Astrocyte of the spinal cord (primary cell): ENCODE measurements around the gene EVX2.
A peak's percentile ranks its signal among the peaks of the same experiment; 100 is the strongest.

Experiments used
- DNase-seq: peaks from one replicate; pipeline ENCODE4 v3.0.0; 2011; ENCODE audit warnings: low read depth, low spot score
- H3K4me3 ChIP-seq: 2 replicates; pipeline ENCODE4 v1.5.1; 2011; ENCODE audit warnings: low read depth, mild to moderate bottlenecking, low read length, moderate library complexity
- in situ Hi-C: cut with HindIII; loops from 2 replicates; pipeline ENCODE4 v1.10.0; 2017; ENCODE audit warnings: low sequenced_read_pairs
- TF ChIP-seq, protein P1 (sequence below): IDR thresholded peaks from 2 replicates; pipeline ENCODE4 v1.5.1; 2012; ENCODE audit warnings: low read depth, mild to moderate bottlenecking, low read length, inconsistent platforms

The EVX2 gene

DNA sequence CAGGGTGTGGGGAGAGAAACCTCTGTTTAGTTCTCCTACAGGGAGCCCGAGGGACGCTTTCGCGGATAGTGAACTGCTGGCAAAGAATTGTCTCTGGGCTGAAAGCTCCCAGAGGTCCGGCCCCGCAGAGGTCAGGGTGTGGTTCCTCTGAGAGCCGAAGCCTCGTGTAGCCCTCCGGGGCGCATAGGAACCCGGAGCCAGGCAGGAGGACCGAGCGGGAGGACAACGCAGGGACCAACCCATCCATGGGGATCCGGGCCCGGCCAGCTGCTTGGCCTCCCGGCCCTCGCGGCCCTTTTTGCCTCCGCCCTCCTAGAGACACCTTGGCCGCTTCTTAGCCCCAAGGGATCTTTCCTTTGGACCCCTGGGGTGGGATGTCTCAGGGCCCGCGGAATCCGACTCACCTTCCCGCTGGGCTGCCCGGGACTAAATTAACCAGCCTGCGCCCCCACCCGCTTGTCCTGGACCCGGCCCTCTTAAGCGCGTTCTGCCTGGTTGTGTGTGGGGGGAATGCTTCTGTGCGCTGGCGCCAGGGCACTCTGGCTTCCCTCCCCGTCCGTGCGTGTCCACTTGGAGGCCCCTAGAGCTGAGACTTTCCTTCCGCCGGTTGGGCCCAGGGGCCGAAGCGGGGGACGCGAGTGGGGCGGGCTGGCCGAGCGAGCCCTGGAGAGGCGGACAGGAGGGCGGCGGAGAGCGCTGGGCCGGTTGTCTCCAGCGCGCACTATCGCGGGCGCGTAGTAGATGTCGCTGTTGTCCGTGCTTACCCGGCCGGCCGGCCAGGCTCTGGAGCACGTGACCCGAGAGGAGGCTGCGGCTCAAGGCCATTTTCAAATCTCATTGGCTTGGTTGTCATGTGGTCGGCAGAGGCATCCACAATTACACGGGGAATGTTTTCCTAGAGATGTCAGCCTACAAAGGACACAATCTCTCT, 32.4 kb upstream of the EVX2 start, which contains the start of gene HOXD10:
TSS of gene HOXD10 (plus strand) at position 896 of the 931 bp plus-strand sequence. CDS start 56 bp downstream, outside the sequence.
- in situ Hi-C loops: no loop called here
- no peak for DNase-seq
- TF ChIP-seq, protein P1, sequence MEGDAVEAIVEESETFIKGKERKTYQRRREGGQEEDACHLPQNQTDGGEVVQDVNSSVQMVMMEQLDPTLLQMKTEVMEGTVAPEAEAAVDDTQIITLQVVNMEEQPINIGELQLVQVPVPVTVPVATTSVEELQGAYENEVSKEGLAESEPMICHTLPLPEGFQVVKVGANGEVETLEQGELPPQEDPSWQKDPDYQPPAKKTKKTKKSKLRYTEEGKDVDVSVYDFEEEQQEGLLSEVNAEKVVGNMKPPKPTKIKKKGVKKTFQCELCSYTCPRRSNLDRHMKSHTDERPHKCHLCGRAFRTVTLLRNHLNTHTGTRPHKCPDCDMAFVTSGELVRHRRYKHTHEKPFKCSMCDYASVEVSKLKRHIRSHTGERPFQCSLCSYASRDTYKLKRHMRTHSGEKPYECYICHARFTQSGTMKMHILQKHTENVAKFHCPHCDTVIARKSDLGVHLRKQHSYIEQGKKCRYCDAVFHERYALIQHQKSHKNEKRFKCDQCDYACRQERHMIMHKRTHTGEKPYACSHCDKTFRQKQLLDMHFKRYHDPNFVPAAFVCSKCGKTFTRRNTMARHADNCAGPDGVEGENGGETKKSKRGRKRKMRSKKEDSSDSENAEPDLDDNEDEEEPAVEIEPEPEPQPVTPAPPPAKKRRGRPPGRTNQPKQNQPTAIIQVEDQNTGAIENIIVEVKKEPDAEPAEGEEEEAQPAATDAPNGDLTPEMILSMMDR: peak; percentile 29
- no peak within 1 kb of the TSS for H3K4me3 ChIP-seq

GRCh38 chr2:176114930-176115625, 31.3 kb upstream of the EVX2 start:
- TF ChIP-seq, protein P1: no peak
- in situ Hi-C loops: no loop called here
- no peak overlapping the region for H3K4me3 ChIP-seq
- no peak for DNase-seq

DNA sequence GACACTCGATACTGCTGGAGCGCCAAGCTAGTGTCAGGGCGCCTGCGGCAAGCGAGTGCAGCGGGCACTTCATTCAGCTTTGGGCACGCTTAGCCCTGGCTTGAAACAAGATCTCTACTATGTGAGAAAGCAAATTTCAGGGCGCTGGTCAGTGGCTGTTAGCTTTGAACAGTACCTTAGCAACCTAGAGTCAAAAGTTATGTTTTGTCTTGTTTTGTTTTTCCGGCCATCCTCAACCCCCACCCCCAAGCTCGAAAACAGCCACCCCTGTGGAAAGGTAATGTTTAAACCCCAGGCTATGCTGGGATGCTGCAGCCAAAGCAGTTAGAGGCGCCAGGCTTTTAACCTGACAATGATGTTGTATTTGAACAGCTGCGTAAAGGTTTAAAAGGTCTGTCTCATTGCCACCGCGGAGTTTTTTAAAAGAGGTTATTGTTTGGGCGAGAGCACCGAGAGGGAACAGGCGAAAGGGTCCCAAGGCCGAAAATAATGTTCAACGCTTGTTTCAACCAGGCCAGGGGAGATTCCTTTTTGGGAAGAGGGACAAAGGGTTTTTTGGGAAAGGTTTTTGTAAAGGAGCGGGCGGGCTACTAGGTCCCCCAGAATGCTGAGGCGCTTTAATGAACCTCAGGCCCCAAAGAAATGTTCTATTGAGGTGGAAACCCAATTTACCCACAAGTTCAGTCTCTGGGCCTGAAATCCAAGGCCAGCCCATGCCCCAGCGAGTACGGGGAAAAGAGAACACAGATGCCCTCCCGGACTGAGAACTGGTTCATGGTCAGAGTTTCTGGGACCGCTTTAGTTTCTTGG, 30.6 kb upstream of the EVX2 start:
- H3K4me3 ChIP-seq: no peak overlapping the region
- no peak for DNase-seq
- in situ Hi-C loops: no loop called here
- TF ChIP-seq, protein P1: no peak

DNA sequence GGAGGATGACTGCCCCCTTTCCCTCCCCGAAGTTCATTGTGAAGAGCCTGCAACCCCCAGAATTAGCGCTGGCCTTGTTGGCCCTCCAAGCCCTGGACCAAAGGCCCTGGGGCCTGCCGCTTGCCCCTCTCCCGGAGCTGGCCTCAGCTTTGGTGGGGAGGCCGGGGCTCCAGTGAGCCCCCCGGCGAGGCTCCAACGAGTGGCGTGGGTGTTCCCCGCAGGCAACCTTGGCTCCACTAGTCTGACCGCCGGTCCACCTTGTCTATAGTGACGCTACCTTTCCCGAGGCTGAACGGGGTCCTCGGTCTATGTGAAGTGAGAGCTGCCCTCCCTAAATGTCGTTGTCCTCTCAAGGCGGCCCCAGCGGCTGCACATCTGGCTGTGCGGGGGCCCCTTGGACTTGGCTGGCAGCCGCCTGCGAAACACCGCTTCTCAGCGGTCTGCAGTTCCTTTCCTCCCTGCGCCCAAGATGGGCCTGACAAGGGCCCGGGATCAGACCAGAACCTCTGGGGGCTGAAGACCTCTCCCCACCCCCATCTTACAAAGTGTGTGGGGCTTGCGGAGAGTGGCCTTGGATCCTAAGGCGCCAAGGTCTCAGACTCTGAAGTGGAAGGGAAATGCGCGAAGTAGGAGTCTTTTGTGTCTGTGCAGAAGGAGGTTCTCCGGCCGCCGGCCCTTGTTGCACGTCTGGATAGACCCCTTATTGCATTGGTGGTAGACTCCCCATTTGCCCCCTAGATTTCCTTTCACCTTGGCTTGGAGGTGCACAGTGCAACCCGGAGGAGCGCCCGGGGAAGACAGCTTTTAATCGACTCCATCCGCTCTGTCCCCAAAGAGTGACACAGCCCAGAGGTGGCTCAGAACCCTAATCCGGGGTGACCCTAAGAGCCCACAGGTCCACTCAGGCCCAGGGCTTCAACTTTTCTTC, 28.9 kb upstream of the EVX2 start:
- TF ChIP-seq, protein P1: no peak
- no peak for DNase-seq
- no peak overlapping the region for H3K4me3 ChIP-seq
- in situ Hi-C loops: no loop called here

DNA sequence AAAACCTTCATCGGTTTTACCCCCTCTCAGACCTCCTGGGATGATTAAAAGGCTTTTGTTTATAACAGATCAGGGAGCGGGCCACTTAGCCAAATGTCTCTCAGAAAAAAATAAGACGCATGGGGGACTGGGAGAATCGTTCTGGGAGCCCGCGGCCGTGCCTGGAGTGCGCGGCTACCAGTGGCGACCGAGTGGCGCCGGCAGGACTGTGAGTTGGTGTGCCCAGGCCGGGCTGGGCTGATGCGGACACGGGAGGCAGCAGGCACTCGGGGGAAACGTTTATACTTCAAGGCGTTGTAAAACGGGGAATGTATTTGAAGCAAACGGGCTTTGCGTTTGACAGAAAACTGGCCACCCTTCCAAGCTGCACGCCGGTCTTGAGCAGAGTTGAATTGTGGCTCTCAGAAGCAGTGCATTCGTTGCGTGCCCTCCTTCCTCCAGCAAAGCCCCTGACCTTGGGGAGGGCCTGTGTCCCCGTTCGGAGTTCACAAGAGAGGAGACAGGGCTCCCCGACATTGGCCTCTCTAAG, 28.1 kb upstream of the EVX2 start:
- in situ Hi-C loops: no loop called here
- TF ChIP-seq, protein P1: no peak
- no peak overlapping the region for H3K4me3 ChIP-seq
- DNase-seq: no peak
